Panc1 (cell line): Measurements from ENCODE around the gene CDKAL1. TPM values are rescaled to one million over a fixed set of nuclear protein-coding genes. Genes with fewer than 3 reads are reported as not detected.

Experiments
- ATAC-seq: fragments of 200-7000 bp; cut with Tn5 transposase; 2 replicates; pipeline ENCODE4 v1.9.1; 2020; ENCODE audit warnings: mild to moderate bottlenecking, moderate library complexity
- BruUV-seq: library from RNA; stranded (reverse); fragments of 400-500 nt; replicated peaks from 2 replicates; lab custom pipeline; 2021; lab: Mats Ljungman, UMichigan
- CTCF ChIA-PET: fragments of 300-600 bp; sonication (Branson Sonifier 250); formaldehyde crosslinking; loops from one replicate; lab custom pipeline; 2022; ENCODE audit warnings: antibody characterized with exemption; lab: Charles Lee
- POLR2A ChIA-PET: fragments of 300-600 bp; sonication (Branson Sonifier 250); formaldehyde crosslinking; loops from one replicate; lab custom pipeline; 2022; ENCODE audit warnings: antibody characterized with exemption; lab: Charles Lee
- DNase-seq: peaks from one replicate; pipeline ENCODE4 v3.0.0-alpha.2; 2010; ENCODE audit warnings: low read depth, low spot score
- H3K27ac ChIP-seq: 2 replicates; pipeline ENCODE4 v1.5.1; 2011; ENCODE audit warnings: mild to moderate bottlenecking, low read length, inconsistent platforms
- H3K27me3 ChIP-seq: fragments of 200-500 bp; sonication (Bioruptor generic); 2 replicates; pipeline ENCODE4 v1.6.0; 2014; ENCODE audit warnings: low read length, inconsistent platforms; ENCODE audit not compliant: control insufficient read depth, insufficient read depth
- H3K36me3 ChIP-seq: fragments of 200-500 bp; sonication (Bioruptor generic); 2 replicates; pipeline ENCODE4 v1.5.1; 2014; ENCODE audit warnings: inconsistent platforms, mild to moderate bottlenecking, low read length, moderate library complexity; ENCODE audit not compliant: control insufficient read depth, insufficient read depth
- H3K4me1 ChIP-seq: 2 replicates; pipeline ENCODE4 v1.5.1; 2011; ENCODE audit warnings: inconsistent platforms, mild to moderate bottlenecking, low read length, moderate library complexity; ENCODE audit not compliant: control insufficient read depth, insufficient read depth
- H3K4me3 ChIP-seq, 2 experiments: 2 replicates each; pipeline ENCODE4 v1.5.1; 2011 to 2012; ENCODE audit warnings: low read depth in 2 of 2, low read length in 2 of 2, mild to moderate bottlenecking in 2 of 2, inconsistent platforms in 1 of 2, moderate library complexity in 1 of 2
- H3K9me3 ChIP-seq: fragments of 200-500 bp; sonication (Bioruptor generic); 2 replicates; pipeline ENCODE4 v1.5.1; 2014; ENCODE audit warnings: low read depth, mild to moderate bottlenecking, inconsistent platforms, low read length, moderate library complexity; ENCODE audit not compliant: control insufficient read depth, insufficient read depth
- POLR2AphosphoS5 ChIP-seq: IDR thresholded peaks from 2 replicates; pipeline ENCODE4 v1.6.1; 2012; ENCODE audit warnings: mild to moderate bottlenecking, low read depth, low read length, moderate library complexity
- SIN3A ChIP-seq: IDR thresholded peaks from 2 replicates; pipeline ENCODE4 v1.6.1; 2012; ENCODE audit warnings: low read depth, mild to moderate bottlenecking, low read length, moderate library complexity, borderline replicate concordance; ENCODE audit not compliant: insufficient read depth
- TCF7L2 ChIP-seq: IDR thresholded peaks from 2 replicates; pipeline ENCODE4 v1.6.1; 2011; ENCODE audit warnings: mild to moderate bottlenecking, low read depth, low read length, inconsistent platforms
- in situ Hi-C: cut with HindIII; loops from 2 replicates; pipeline ENCODE4 v1.10.0; 2016; ENCODE audit warnings: low sequenced_read_pairs, low pct_unique_long_range_greater_than_20kb
- intact Hi-C: fragments of 100-400 bp; cut with micrococcal nuclease; formaldehyde crosslinking; loops from one replicate; pipeline ENCODE4 v1.10.0; 2022; ENCODE audit not compliant: unreplicated experiment
- total RNA-seq: library from RNA; stranded (reverse); gene quantifications from one replicate; pipeline ENCODE4 v1.2.1, GENCODE V29; 2021; ENCODE audit not compliant: unreplicated experiment
- TF ChIP-seq, protein P1 (sequence below): fragments of 450-650 bp; IDR thresholded peaks from 2 replicates; pipeline ENCODE4 v1.5.1; 2017; ENCODE audit warnings: mild to moderate bottlenecking
- TF ChIP-seq, protein P2 (sequence below), 2 experiments: IDR thresholded peaks; 2 replicates each; pipeline ENCODE4 v1.6.1; 2011 to 2012; ENCODE audit warnings: low read depth in 2 of 2, control low read depth in 1 of 2, low read length in 1 of 2, mild to moderate bottlenecking in 1 of 2, moderate library complexity in 1 of 2; ENCODE audit not compliant: insufficient read depth in 1 of 2

The CDKAL1 gene
- total RNA-seq, 1 experiment from 2014 or later, result 14.5 TPM

DNA sequence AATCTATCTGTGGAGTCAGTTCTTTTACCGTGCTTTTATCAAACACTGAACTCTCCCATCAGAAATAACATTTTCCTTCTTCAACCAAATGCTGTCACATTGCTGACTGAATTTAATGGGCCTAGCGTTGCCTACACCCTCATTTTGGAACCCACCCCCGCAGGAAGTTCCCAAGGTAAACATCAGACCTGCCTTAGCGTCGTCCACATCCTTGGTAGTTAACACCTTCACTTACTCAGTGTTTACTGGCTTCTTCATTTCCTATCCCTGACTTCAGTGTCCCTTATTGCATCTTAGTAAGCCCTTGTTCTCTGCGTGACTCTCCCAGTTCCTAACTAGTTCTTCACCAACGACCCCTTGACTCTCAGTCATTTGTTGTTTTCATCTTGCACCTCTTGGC lies 567.9 kb downstream of the CDKAL1 start:
- no peak for DNase-seq
- in situ Hi-C loops (no loop called here), intact Hi-C loops (loop anchor here (10.0 kb wide), 1 partner anchor 227 kb away; no protein-coding TSS in a partner anchor)
- Histone ChIP-seq H3K4me1 (no peaks in the 10 kb centered on the region), H3K36me3 (no peaks in the 10 kb centered on the region), H3K27ac (peak overlapping the region; percentile 34; the same call in 1 of the 2 replicates), H3K4me3 (no peak overlapping the region), H3K27me3 (no peaks in the 10 kb centered on the region), H3K9me3 (no peaks in the 10 kb centered on the region)
- CTCF ChIA-PET, result no interaction called here
- TF ChIP-seq TCF7L2 (no peak), POLR2AphosphoS5 (no peak), SIN3A (no peak)
- TF ChIP-seq, protein P1, sequence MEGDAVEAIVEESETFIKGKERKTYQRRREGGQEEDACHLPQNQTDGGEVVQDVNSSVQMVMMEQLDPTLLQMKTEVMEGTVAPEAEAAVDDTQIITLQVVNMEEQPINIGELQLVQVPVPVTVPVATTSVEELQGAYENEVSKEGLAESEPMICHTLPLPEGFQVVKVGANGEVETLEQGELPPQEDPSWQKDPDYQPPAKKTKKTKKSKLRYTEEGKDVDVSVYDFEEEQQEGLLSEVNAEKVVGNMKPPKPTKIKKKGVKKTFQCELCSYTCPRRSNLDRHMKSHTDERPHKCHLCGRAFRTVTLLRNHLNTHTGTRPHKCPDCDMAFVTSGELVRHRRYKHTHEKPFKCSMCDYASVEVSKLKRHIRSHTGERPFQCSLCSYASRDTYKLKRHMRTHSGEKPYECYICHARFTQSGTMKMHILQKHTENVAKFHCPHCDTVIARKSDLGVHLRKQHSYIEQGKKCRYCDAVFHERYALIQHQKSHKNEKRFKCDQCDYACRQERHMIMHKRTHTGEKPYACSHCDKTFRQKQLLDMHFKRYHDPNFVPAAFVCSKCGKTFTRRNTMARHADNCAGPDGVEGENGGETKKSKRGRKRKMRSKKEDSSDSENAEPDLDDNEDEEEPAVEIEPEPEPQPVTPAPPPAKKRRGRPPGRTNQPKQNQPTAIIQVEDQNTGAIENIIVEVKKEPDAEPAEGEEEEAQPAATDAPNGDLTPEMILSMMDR, result no peak
- TF ChIP-seq, protein P2, sequence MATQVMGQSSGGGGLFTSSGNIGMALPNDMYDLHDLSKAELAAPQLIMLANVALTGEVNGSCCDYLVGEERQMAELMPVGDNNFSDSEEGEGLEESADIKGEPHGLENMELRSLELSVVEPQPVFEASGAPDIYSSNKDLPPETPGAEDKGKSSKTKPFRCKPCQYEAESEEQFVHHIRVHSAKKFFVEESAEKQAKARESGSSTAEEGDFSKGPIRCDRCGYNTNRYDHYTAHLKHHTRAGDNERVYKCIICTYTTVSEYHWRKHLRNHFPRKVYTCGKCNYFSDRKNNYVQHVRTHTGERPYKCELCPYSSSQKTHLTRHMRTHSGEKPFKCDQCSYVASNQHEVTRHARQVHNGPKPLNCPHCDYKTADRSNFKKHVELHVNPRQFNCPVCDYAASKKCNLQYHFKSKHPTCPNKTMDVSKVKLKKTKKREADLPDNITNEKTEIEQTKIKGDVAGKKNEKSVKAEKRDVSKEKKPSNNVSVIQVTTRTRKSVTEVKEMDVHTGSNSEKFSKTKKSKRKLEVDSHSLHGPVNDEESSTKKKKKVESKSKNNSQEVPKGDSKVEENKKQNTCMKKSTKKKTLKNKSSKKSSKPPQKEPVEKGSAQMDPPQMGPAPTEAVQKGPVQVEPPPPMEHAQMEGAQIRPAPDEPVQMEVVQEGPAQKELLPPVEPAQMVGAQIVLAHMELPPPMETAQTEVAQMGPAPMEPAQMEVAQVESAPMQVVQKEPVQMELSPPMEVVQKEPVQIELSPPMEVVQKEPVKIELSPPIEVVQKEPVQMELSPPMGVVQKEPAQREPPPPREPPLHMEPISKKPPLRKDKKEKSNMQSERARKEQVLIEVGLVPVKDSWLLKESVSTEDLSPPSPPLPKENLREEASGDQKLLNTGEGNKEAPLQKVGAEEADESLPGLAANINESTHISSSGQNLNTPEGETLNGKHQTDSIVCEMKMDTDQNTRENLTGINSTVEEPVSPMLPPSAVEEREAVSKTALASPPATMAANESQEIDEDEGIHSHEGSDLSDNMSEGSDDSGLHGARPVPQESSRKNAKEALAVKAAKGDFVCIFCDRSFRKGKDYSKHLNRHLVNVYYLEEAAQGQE (IDR thresholded peaks at IDR 0.05; ENCODE audit: insufficient read depth in 1 of 2, low read depth in 2 of 2, low read length in 1 of 2), result no peak
- no peak for ATAC-seq
- no TSS peak for BruUV-seq
- POLR2A ChIA-PET, result interaction anchor here (0.7 kb wide), 1 partner anchor 360 kb away, joined by 3 read pairs; no protein-coding TSS in a partner anchor

DNA sequence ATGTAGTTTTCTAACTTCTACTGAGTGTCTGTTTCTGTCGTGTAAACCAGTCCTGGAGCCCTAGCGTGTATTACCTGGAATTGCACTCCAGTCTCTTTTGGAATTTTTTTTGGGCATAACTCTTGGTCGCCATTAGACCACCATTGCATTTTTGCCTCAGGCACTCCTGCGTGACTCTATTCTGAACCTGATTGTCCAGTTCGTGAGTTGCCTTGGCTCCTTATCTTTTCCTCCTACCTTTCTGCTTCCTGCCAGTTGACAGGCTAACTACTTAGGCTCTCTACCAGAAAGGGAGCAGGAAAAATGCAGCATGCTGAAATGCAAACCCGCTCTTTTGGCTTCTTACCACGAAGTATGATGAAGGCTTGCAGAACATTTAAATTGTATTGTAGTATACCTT lies 568.4 kb downstream of the CDKAL1 start:
- no peaks in the 10 kb centered on the region for H3K9me3 ChIP-seq
- in situ Hi-C loops (no loop called here), intact Hi-C loops (loop anchor here (10.0 kb wide), 1 partner anchor 228 kb away; no protein-coding TSS in a partner anchor)
- no peaks in the 10 kb centered on the region for H3K36me3 ChIP-seq
- ATAC-seq, result no peak
- no peaks in the 10 kb centered on the region for H3K27me3 ChIP-seq
- CTCF ChIA-PET, result no interaction called here
- H3K4me3 ChIP-seq, result no peak overlapping the region
- H3K27ac ChIP-seq, result peak overlapping the region; percentile 34; the same call in 1 of the 2 replicates
- TF ChIP-seq, protein P2 (IDR thresholded peaks at IDR 0.05; ENCODE audit: insufficient read depth in 1 of 2, low read depth in 2 of 2, low read length in 1 of 2), result no peak
- TF ChIP-seq TCF7L2 (no peak), SIN3A (no peak), POLR2AphosphoS5 (no peak)
- TF ChIP-seq, protein P1, result no peak
- POLR2A ChIA-PET, result no interaction called here
- BruUV-seq, result no TSS peak
- H3K4me1 ChIP-seq, result no peaks in the 10 kb centered on the region
- DNase-seq, result no peak
